Activated CD8-positive, alpha-beta memory T cell treated with anti-CD3 and anti-CD28 coated beads, Interleukin-2, amount 10 ng/mL, durations not matched to agents 7 days and 5 days (primary cell): Measurements from ENCODE around the gene PPFIA1. TPM values are rescaled to one million over a fixed set of nuclear protein-coding genes. Genes with fewer than 3 reads are reported as not detected.

ENCODE experiments used
- ATAC-seq: fragments of 150-1000 bp; cut with Tn5 transposase; one replicate; pipeline ENCODE4 v1.10.0; 2021; ENCODE audit warnings: moderate library complexity
- CTCF ChIA-PET: fragments of 350-600 bp; sonication (Branson Sonifier 250); formaldehyde crosslinking; loops from one replicate; lab custom pipeline; 2021; ENCODE audit warnings: antibody characterized with exemption; lab: Charles Lee
- DNase-seq: peaks from one replicate; pipeline ENCODE4 v3.0.0-alpha.2; 2020
- H3K27ac Mint-ChIP-seq: one replicate; pipeline ENCODE4 v1.8.0; 2021; ENCODE audit warnings: mild to moderate bottlenecking, mixed read lengths
- H3K27me3 Mint-ChIP-seq: one replicate; pipeline ENCODE4 v1.8.0; 2021; ENCODE audit warnings: mixed read lengths
- H3K36me3 Mint-ChIP-seq: one replicate; pipeline ENCODE4 v1.8.0; 2021; ENCODE audit warnings: mild to moderate bottlenecking, mixed read lengths
- H3K4me1 Mint-ChIP-seq: one replicate; pipeline ENCODE4 v1.8.0; 2021; ENCODE audit warnings: mixed read lengths
- H3K4me3 Mint-ChIP-seq: one replicate; pipeline ENCODE4 v1.8.0; 2021; ENCODE audit warnings: mild to moderate bottlenecking, moderate library complexity, mixed read lengths
- H3K9me3 Mint-ChIP-seq: one replicate; pipeline ENCODE4 v1.8.0; 2022; ENCODE audit warnings: low read depth, mixed read lengths
- total RNA-seq, 2 experiments: library from RNA; stranded (reverse); gene quantifications; one replicate each; pipeline ENCODE4 v1.2.3, GENCODE V29; 2021

Gene PPFIA1
- total RNA-seq, 2 experiments from 2014 or later = 35.7 to 38.7 TPM

DNA sequence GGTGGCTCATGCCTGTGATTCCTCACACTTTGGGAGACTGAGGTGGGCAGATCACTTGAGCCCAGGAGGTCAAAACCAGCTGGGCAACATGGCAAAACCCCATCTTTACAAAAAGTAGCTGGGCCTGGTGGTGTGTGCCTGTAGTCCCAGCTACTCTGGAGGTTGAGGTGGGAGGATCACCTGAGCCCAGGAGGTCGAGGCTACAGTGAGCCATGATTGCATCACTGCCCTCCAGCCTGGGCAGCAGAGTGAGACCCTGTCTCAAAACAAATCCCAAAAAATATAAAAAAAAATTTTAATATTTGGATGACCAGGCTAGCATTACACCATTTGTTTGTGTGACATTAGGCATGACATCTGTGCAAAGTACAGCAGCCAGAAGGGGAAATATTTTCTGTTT lies 78.1 kb downstream of the PPFIA1 start:
- DNase-seq = no peak
- Mint-ChIP-seq H3K4me1 (peaks cover 5% of the 10 kb centered on the region), H3K27me3 (no peaks in the 10 kb centered on the region), H3K4me3 (no peak overlapping the region), H3K36me3 (peaks cover 14% of the 10 kb centered on the region), H3K27ac (no peak overlapping the region), H3K9me3 (no peaks in the 10 kb centered on the region)
- no peak for ATAC-seq
- CTCF ChIA-PET = no interaction called here

DNA sequence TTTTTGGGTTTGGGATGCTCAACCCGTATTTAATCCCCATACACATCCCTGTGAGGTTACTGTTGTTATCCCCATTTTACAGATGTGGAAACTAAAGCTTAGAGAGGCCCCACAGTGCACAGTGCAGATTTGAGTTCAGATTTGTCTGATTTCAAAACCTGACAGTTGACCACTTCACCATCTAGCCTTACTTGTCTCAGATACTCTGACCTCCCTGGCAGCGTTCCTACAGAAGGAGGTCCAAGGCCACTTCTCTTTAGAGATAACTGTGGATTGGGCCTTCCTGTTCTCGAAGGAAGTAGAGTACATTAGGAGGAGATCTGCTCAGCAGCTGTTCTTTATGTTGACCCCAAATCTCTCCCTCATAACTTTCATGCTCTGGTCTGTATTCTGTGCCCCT lies 81.2 kb downstream of the PPFIA1 start:
- CTCF ChIA-PET = no interaction called here
- Mint-ChIP-seq H3K4me1 (peaks cover 6% of the 10 kb centered on the region), H3K36me3 (peaks cover 23% of the 10 kb centered on the region), H3K27me3 (no peaks in the 10 kb centered on the region), H3K27ac (no peak overlapping the region), H3K9me3 (no peaks in the 10 kb centered on the region), H3K4me3 (no peak overlapping the region)
- DNase-seq (no peak), ATAC-seq (no peak)

DNA sequence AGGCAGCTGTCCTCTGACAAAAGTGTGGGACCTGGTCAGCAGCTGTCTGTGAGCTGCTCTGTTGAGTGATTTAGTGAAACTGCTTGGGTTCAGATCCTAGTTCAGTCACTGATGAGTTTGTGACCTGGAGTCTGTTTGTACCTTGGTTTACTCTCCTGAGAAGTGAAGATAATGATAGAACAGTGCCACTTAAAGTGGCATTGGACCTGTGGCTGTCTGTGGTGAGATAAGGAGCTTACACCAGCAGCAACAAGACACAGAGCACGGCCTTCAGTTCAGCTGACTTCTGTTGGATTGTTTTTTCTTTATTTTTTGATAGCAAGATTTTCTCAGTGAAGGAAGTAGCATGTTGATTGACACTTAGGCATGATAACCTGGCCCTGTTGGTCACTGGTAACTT lies 81.6 kb downstream of the PPFIA1 start:
- H3K27ac Mint-ChIP-seq = no peak overlapping the region
- H3K9me3 Mint-ChIP-seq = no peaks in the 10 kb centered on the region
- H3K27me3 Mint-ChIP-seq = no peaks in the 10 kb centered on the region
- peaks cover 27% of the 10 kb centered on the region for H3K36me3 Mint-ChIP-seq
- ATAC-seq (no peak), DNase-seq (no peak)
- CTCF ChIA-PET = no interaction called here
- peaks cover 6% of the 10 kb centered on the region for H3K4me1 Mint-ChIP-seq
- no peak overlapping the region for H3K4me3 Mint-ChIP-seq

DNA sequence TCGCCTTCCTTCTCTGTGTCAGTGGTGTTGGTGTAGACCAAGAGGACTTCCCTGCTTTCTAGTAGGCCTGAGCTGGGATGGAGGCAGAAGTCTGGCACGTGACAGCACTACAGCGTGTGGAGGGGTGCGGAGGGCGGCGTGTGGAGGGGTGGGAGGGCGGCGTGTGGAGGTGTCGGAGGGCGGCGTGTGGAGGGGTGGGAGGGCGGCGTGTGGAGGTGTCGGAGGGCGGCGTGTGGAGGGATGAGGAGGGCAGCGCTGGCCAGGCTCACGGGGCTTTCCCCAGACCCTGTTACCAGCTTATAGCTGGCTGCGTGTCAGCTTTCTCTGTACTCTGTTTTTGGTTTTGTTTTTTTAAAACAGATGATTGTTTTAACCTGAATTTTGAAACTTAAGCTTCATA lies 82.1 kb downstream of the PPFIA1 start:
- no peak for ATAC-seq
- H3K9me3 Mint-ChIP-seq = no peaks in the 10 kb centered on the region
- no peak for DNase-seq
- no peaks in the 10 kb centered on the region for H3K27me3 Mint-ChIP-seq
- peaks cover 27% of the 10 kb centered on the region for H3K36me3 Mint-ChIP-seq
- no peak overlapping the region for H3K27ac Mint-ChIP-seq
- CTCF ChIA-PET = no interaction called here
- peaks cover 6% of the 10 kb centered on the region for H3K4me1 Mint-ChIP-seq
- no peak overlapping the region for H3K4me3 Mint-ChIP-seq

DNA sequence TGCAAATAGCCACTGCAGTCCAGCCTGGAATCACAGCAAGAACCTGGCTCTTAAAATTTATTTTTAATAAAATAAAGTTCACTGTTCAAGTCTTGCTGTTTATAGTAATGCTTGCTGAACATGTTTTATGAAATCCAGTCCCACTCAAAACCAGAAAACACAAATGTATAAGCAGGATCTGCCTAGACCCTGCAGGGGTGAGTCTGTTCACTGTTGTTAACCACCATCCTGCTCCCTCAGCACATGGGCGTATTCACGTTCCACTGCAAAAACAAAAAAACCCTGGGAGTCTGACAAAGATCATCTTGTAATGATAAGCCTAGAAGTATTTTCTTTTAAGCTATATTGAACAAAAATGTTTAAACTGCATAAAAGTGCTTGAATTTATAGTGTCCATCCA lies 82.8 kb downstream of the PPFIA1 start:
- no peak overlapping the region for H3K4me3 Mint-ChIP-seq
- no peaks in the 10 kb centered on the region for H3K9me3 Mint-ChIP-seq
- no peaks in the 10 kb centered on the region for H3K27me3 Mint-ChIP-seq
- peaks cover 25% of the 10 kb centered on the region for H3K36me3 Mint-ChIP-seq
- no peak for DNase-seq
- no peak for ATAC-seq
- H3K27ac Mint-ChIP-seq = no peak overlapping the region
- peaks cover 6% of the 10 kb centered on the region for H3K4me1 Mint-ChIP-seq
- CTCF ChIA-PET = no interaction called here

DNA sequence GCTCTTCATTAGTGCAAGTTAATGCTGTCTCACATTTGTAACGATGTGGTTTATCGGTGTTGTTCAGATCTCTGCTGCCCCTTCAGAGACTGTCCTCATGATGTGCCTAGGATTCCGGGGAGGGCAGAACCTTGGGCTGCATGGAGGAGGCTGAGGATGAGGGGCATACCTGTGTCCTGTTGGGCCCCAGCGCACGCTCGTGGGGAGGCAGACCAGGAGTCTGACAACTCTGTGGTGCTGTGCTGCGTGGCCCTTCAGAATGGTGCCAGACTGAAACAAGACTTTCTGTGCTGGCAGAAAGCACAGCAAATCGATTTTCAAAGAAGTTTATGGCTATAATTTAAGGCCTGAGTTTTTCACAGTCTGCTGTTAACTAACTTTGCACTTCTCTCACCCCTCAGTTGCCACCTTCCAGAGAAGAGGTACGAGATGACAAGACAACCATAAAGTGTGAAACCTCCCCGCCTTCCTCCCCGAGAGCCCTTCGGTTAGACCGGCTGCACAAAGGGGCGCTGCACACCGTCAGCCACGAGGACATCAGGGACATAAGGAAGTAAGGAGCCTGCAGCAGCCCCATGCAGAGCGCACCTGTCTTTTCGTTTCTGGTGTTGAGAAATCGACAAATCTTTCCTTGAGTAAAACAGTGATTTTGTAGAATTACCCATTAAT lies 83.5 kb downstream of the PPFIA1 start:
- ATAC-seq = no peak
- CTCF ChIA-PET = no interaction called here
- DNase-seq = no peak
- Mint-ChIP-seq H3K4me3 (no peak overlapping the region), H3K27ac (no peak overlapping the region), H3K27me3 (no peaks in the 10 kb centered on the region), H3K4me1 (peaks cover 6% of the 10 kb centered on the region), H3K36me3 (peaks cover 26% of the 10 kb centered on the region), H3K9me3 (no peaks in the 10 kb centered on the region)

DNA sequence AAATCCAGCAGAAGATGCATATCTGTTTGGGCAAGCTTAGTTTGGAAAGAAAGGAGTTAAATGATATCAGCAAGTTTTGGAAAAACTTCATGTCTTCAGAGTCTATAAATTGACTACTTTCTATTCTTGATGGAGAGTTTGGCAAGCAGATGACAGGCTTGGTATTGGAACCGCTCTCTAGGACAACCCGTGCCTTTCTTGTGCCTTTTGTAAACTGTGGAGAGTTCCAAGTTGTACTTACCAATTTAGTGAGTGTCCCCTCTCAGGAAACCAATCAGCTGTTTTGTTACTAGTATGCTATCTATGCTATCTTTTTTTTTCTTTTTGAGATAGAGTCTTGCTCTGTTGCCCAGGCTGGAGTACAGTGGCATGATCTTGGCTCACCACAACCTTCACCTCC lies 84.1 kb downstream of the PPFIA1 start:
- Mint-ChIP-seq H3K4me3 (no peak overlapping the region), H3K36me3 (peaks cover 26% of the 10 kb centered on the region), H3K27ac (no peak overlapping the region), H3K9me3 (no peaks in the 10 kb centered on the region), H3K27me3 (no peaks in the 10 kb centered on the region), H3K4me1 (peaks cover 6% of the 10 kb centered on the region)
- ATAC-seq (no peak), DNase-seq (no peak)
- CTCF ChIA-PET = no interaction called here

DNA sequence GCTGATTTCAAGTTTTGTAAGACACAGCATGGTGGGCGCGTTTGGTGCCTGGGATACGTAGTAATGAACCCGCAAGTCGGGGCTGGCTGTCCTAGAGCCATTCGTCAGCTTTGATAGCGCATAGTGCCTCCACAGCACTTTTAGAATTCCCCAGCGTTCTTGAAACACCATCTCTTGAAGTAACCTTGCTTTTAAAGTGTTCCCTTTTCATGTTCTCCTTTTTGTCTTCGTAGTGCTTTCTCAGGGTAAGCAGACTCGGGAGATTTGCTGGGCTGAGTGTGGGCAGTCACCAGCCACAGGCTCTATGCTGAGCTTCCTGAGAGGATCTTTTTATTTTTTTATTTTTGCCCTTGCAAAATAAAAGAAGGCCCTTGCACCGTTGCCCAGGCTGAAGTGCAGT lies 88.3 kb downstream of the PPFIA1 start:
- peaks cover 43% of the 10 kb centered on the region for H3K36me3 Mint-ChIP-seq
- no peak for DNase-seq
- CTCF ChIA-PET = interaction anchor here (1.1 kb wide), 1 partner anchor 11 kb away, joined by 3 read pairs; no protein-coding TSS in a partner anchor
- no peaks in the 10 kb centered on the region for H3K27me3 Mint-ChIP-seq
- H3K27ac Mint-ChIP-seq = no peak overlapping the region
- ATAC-seq = no peak
- no peak overlapping the region for H3K4me3 Mint-ChIP-seq
- no peaks in the 10 kb centered on the region for H3K9me3 Mint-ChIP-seq
- H3K4me1 Mint-ChIP-seq = peaks cover 3% of the 10 kb centered on the region

DNA sequence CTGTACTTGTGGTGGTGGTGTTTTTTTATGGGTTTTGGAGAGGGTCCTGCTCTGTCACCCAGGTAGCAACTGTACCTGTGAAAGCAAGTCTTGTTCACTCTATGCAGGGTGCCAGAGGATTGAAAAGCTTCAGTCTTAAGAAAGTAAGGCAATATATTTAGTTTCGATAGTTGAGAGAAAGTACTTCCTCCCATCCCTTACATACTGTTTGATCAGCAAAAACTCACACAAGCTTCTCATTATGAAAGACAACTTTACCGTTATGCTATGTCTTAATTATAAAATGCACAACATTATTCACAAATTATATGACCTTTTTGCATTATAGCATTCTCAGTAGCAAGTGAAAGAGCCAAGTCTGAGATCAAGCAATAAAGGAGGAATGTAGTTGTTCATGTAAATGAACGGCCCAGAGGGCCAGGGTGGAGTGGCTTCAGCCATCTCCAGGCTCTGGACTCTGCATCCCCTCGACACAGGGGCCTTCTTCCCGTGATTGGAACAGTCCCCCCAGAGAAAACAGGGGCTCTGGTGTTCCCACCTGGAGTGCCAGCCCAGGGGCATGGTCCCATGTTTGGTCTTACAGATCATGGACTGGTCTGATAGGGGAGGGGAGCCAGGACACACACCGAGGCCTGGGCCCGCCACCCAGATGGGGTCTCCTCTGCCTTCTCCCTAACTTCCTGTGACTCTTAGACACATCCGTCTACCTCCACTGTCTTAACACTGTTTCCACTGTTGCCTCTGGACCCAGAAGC lies 89.1 kb downstream of the PPFIA1 start:
- DNase-seq = no peak
- CTCF ChIA-PET = interaction anchor here (1.1 kb wide), 1 partner anchor 10 kb away, joined by 3 read pairs; no protein-coding TSS in a partner anchor
- ATAC-seq = no peak
- H3K27ac Mint-ChIP-seq = no peak overlapping the region
- H3K27me3 Mint-ChIP-seq = no peaks in the 10 kb centered on the region
- H3K9me3 Mint-ChIP-seq = no peaks in the 10 kb centered on the region
- peaks cover 44% of the 10 kb centered on the region for H3K36me3 Mint-ChIP-seq
- peaks cover 7% of the 10 kb centered on the region for H3K4me1 Mint-ChIP-seq
- no peak overlapping the region for H3K4me3 Mint-ChIP-seq

DNA sequence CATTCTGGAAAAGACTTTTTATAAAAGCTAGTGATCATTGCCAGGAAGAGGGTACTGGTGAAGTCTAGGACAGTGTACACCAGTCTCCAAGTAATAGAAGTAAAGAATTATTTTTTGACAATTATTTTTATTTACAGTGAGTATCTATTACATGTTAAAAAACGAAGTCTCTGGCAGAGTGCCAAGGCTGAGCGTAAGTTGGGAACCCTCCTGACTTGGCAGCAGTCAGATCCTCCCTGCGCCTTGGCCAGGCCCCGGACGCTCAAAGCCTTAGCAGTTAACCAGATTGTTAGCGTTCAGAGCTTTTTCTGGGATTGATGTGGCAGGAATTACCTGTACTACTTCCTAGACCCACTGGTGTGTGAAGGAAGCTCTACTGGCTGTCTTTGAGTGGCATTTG lies 89.7 kb downstream of the PPFIA1 start:
- no peaks in the 10 kb centered on the region for H3K9me3 Mint-ChIP-seq
- CTCF ChIA-PET = no interaction called here
- H3K27me3 Mint-ChIP-seq = no peaks in the 10 kb centered on the region
- peaks cover 48% of the 10 kb centered on the region for H3K36me3 Mint-ChIP-seq
- no peak overlapping the region for H3K27ac Mint-ChIP-seq
- H3K4me1 Mint-ChIP-seq = peaks cover 13% of the 10 kb centered on the region
- no peak overlapping the region for H3K4me3 Mint-ChIP-seq
- no peak for DNase-seq
- ATAC-seq = no peak

DNA sequence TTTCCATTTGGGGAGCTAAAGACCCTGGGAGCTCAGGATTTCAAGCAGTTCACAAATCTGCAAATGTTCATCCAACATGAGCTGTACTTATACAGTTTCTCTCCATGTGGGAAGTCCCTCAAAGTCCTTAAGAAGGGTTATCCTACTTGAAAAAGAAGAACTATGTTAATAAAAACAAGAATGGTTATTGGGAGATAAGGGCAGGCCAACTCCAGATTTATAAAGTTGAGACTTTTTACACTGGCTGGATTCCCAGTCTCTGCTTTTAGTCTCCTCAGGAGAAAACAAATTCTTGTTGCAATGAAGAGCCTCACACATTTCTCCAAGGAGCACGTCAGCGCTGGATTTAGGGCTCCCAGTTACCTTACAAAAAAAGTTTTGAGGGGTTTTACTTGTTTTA lies 93.7 kb downstream of the PPFIA1 start:
- peaks cover 48% of the 10 kb centered on the region for H3K36me3 Mint-ChIP-seq
- H3K9me3 Mint-ChIP-seq = no peaks in the 10 kb centered on the region

DNA sequence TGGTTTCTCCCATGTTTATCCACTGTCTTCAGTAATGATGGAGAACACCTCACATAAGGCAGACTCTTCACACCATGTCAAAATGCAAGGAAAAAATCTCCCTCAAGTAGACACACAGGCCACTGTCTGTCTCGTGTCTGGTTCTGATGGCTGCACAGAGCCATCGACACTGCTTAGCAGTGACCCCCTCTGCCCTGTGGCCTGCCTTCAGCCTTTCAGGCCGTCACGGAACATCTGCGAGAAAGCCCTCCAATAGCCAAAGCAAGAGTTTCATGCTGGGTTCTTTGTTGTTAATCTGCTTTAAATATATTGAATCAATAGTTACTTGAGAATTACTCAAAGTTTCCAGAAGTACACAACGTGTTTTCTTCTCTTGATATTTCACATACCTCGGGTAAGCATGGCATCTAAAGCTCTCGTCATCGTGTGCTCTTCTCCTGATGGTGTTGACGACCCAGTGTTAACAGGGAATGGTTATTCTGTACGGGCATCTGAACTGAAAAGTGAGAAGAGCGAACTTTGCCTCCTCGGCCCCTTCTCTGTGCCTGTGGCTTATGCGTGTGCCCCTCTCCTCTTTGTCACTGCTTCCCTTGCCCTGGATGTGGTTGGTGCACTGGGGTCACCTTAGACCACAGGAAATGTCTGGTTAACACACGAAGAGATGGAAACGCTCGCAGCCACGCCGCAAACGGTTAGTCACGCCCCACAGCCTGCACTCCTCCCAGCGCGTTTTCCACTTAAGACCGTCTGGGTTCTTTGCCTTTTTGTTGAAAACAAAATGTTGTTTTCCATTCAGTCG lies 94.5 kb downstream of the PPFIA1 start:
- peak overlapping the region; percentile 79 for H3K27ac Mint-ChIP-seq
- H3K4me1 Mint-ChIP-seq = peaks cover 33% of the 10 kb centered on the region
- no peaks in the 10 kb centered on the region for H3K9me3 Mint-ChIP-seq
- peak overlapping the region; percentile 59 for H3K4me3 Mint-ChIP-seq
- H3K36me3 Mint-ChIP-seq = peaks cover 51% of the 10 kb centered on the region
- H3K27me3 Mint-ChIP-seq = no peaks in the 10 kb centered on the region
- CTCF ChIA-PET = interaction anchor here (0.7 kb wide), 1 partner anchor 46 kb away, joined by 3 read pairs; no protein-coding TSS in a partner anchor
- DNase-seq = peak; percentile 90
- peak; percentile 82 for ATAC-seq

More for the DNA sequence above, 93.7 kb downstream of the PPFIA1 start:
- Mint-ChIP-seq H3K4me3 (no peak overlapping the region), H3K27ac (no peak overlapping the region), H3K4me1 (peaks cover 33% of the 10 kb centered on the region), H3K27me3 (no peaks in the 10 kb centered on the region)
- DNase-seq (no peak), ATAC-seq (no peak)
- CTCF ChIA-PET = interaction anchor here (0.7 kb wide), 1 partner anchor 47 kb away, joined by 3 read pairs; no protein-coding TSS in a partner anchor

DNA sequence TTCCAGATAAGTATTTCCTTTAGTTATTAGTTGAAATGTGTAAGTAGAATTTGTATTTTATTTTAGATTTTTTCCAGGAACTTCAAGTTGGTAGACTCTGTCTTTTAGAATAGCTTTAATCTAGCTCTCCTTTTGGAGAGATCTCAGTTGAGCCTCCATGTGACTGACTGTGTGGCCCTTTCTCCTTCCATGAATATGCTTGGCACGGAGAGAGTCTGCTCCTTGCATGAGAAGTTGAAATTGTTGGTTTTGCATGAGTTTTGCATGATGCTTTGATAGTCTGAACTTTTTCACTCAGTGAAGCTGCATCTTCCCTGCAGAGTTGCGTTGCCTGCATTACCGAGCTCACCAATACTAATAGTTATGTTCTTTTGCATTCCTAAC lies 95.0 kb downstream of the PPFIA1 start:
- CTCF ChIA-PET = no interaction called here
- peak; percentile 32 for ATAC-seq
- Mint-ChIP-seq H3K27ac (peak overlapping the region; percentile 79), H3K9me3 (no peaks in the 10 kb centered on the region), H3K36me3 (peaks cover 54% of the 10 kb centered on the region), H3K4me1 (peaks cover 33% of the 10 kb centered on the region), H3K27me3 (no peaks in the 10 kb centered on the region), H3K4me3 (no peak overlapping the region)
- DNase-seq = no peak
